ENCODE results near the gene FAM162A.
"Not testable (repeated sequence)": the region's sequence is repeated elsewhere in the genome, so short reads cannot be mapped to it uniquely, and the experiment has no call there.

FAM162A gene

GRCh38 chr3:122421836-122422235 is 37.9 kb downstream of the FAM162A start:
- FAIRE-seq: no peak

- peak; percentile 63 for FAIRE-seq
Observed at GRCh38 chr3:122427857-122428471, 44.0 kb downstream of the FAM162A start.

- no peak for FAIRE-seq
Observed at GRCh38 chr3:122430371-122430770, 46.4 kb downstream of the FAM162A start.

DNA sequence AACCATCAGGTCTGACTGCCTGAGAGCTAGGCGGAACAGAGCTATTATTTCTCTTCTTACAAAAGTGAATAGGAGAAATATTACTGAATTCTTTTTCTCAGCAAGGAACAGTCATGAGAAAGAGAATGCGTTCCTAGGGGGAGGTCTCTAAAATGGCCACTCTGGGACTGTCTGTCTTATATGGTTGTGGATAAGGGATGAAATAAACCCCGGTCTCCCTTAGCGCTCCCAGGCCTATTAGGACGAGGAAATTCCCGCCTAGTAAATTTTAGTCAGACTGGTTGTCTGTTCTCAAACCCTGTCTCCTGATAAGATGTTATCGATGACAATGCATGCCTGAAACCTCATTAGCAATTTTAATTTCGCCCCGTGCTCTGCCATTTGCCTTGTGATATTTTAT is 52.0 kb downstream of the FAM162A start:
- FAIRE-seq: no peak

DNA sequence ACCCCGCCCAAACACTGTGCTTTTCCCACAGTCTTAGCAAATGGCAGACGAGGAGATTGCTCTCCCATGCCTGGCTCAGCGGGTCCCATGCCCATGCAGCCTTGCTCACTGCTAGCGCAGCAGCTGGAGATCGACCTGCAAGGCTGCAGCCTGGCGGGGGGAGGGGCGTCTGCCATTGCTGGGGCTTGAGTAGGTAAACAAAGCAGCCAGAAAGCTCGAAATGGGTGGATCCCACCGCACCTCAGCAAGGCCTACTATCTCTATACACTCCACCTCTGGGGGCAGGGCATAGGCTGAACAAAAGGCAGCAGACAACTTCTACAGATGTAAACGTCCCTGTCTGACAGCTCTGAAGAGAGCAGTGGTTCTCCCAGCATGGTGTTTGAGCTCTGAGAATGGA is 59.1 kb downstream of the FAM162A start:
- FAIRE-seq: no peak

- FAIRE-seq: not testable (repeated sequence)
Observed at GRCh38 chr3:122443762-122444490, 59.9 kb downstream of the FAM162A start.

- FAIRE-seq: not testable (repeated sequence)
Observed at GRCh38 chr3:122444491-122444887, 60.5 kb downstream of the FAM162A start.

GRCh38 chr3:122448218-122448617 is 64.2 kb downstream of the FAM162A start:
- not testable (repeated sequence) for FAIRE-seq

DNA sequence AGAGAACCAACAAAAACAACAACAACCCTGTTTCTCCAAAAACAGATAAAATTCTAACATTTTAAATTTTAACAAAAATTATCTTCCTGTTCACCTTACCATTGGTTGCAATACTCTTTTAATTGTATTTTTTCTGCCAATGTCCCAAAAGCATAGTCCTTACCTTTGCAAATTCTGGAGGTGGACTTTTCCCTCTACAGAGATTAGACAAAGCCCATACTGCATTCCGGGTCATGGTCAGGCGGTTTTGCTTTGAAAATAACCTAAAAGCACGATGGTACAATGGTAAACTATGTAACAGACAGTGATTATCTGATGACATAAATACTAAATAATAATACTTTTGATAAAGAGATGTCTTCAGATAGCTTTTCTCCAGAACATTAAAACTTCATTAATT is 67.4 kb downstream of the FAM162A start:
- FAIRE-seq: no peak

GRCh38 chr3:122456074-122456473 is 72.1 kb downstream of the FAM162A start:
- FAIRE-seq: no peak

GRCh38 chr3:122457706-122458105 is 73.7 kb downstream of the FAM162A start:
- FAIRE-seq: no peak

DNA sequence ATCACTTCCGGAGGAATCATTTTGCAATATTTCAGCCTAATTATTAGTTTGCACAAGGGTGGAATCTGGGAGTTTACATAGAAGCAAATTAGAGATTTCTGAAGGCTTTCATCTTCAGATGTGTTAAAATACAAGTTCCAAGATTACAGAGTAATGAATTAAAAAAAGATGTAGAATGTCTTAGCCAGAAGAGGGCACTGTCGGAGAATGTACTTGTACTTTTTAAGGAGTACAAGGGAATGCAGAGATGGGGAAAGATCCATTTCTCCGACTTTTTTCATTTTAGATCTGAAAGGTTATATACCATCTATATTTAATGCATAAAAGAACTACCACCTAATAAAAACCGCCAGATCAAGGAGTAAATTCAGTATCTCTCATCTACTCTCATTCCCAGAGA is 75.0 kb downstream of the FAM162A start:
- peak; percentile 96 for FAIRE-seq

DNA sequence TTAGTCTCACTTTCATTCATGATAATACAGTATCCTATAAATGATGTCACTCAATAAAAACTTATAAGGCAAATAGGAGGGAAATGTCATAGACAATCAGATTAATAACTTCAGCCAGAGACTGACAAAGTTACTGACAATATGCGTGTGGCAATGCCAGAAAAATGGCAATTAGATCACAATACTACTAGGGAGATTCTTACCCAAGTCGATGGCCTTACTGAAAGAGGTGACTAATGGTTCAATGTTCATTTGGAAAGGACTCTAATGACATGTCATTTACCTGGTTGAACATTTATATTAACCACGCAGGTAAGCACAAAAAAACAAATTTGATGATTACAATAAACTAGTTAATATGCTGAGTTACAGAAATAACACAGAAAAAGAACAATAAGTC is 77.8 kb downstream of the FAM162A start:
- no peak for FAIRE-seq

Data from G401.6 (cell line).